Uterus (tissue), 2 donors: Measurements from ENCODE around the gene OTOL1.

Experiments
- CTCF ChIP-seq, 4 experiments: fragments of 200-600 bp in 2 of 4; fragments of 450-650 bp in 2 of 4; sonication (generic) in 2 of 4; IDR thresholded peaks; one replicate each; pipeline ENCODE4 v1.5.1; 2016 to 2019; ENCODE audit warnings: antibody characterized with exemption in 4 of 4, mild to moderate bottlenecking in 2 of 4, moderate library complexity in 1 of 4
- POLR2A ChIP-seq, 2 donors: fragments of 450-650 bp; IDR thresholded peaks; one replicate each; pipeline ENCODE4 v1.6.1; 2016; ENCODE audit warnings: antibody characterized with exemption in 2 of 2, mild to moderate bottlenecking in 1 of 2, moderate library complexity in 1 of 2

- TF ChIP-seq CTCF (IDR thresholded peaks at IDR 0.05) = no peak
- TF ChIP-seq POLR2A (IDR thresholded peaks at IDR 0.05) = no peak
Observed at GRCh38 chr3:161484226-161484625, 12.4 kb upstream of the OTOL1 start.
